CD4-positive, alpha-beta T cell treated with Interleukin-10 for 1 hour (primary cell): Measurements from ENCODE around the gene ZNF428.
"Not testable (repeated sequence)": the region's sequence is repeated elsewhere in the genome, so short reads cannot be mapped to it uniquely, and the experiment has no call there.

Experiments used
- DNase-seq: peaks from one replicate; pipeline ENCODE4 v3.0.0-alpha.2; 2020

The ZNF428 gene

DNA sequence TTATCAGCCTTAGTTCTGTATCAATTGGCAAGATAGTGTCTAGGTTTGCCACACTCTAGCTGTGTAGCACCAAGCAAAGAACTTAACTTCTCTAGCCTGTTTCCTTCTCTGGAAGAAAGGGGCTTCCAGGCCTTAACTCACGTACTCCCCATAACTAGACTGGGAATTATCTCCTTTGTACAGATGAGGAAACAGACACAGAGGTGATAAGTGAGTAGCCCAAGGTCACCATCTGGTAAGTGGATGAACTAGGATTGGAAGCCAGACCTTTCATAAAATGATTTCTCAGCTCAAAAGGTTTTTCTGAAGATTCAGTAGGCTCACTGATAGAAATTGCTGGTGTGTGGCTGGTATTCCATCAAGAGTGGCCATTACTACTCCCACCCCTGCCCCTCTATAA lies 3.1 kb downstream of the ZNF428 start:
- DNase-seq = no peak

DNA sequence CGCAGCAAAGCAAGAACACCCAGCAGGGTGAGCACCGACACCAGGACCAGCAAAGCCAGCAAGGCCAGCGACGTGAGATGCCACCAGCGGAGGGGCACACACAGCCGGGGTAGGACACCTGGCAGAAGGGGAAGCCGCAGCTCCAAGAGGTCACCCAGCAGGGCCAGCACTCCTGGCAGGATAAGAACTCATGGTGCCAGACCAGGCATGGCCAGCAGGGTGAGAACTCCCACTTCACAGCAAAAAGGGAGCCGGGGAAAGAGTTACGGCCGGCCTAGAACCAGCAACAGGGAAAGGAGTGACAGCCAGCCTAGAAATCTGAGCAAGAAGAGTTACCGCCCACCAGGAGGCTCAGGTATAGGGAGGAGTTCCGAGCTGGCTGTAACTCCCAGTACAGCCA lies 7.1 kb downstream of the ZNF428 start:
- no peak for DNase-seq

DNA sequence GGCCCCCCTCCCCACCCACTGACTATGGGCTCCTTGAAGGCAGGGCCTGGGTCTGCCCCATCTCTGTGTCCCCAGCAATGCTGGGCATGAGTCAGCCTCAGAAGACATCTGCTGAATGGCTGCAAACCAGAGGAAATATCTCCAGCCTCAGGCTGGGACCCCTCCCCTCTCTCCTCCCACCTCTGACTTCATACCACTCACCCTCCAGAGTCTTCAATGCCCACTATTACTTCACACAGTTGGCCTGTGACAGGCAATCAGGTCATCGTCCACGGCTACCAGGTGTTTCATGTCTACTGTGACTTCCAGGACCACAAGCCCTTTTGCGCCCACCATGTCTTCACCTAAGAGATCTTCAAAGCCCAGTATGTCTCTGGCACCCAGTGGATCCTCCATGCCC lies 7.6 kb downstream of the ZNF428 start, which contains the start of gene SRRM5:
Gene SRRM5, plus strand, starts transcription at position 301 of the 400 bp plus-strand sequence. Its CDS starts 34 bp downstream, at position 335.
- DNase-seq = no peak

DNA sequence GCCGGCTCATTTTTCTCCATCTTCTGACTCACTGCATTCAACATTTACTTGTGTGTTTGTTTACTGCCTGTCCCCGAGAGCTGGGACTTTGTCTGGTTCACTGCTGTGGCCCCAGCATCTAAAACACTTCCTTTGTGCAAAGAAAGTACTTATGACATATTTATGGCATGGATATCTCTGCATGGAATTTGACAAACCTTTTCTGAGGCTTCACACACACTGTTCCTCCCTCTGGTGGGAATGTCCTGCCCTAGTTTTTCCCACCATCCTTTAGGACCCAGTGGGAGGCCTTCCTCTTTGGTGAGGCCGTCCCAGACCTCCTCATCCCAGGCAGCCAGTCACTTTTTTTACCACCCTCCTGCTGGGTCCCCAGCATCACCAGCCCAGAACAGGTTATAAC lies 8.9 kb downstream of the ZNF428 start:
- no peak for DNase-seq

DNA sequence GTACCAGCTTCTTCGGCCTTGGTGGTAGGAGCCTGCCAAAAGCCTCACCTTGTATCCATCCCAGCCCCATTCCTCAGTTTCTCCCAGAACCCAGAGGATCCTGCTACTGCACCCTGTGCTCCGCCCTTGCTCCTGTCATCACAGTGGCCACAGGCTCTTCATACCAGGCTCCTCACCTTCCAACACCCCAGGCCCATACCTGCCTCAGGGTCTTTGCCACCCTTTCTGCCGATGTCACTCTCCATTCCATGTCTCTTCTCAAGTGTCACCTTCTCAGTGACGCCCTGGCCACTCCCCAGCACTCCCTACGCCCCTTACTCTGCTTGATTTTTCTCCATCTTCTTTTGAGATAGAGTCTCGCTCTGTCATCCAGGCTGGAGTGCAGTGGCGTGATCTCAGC lies 9.6 kb downstream of the ZNF428 start:
- no peak for DNase-seq

DNA sequence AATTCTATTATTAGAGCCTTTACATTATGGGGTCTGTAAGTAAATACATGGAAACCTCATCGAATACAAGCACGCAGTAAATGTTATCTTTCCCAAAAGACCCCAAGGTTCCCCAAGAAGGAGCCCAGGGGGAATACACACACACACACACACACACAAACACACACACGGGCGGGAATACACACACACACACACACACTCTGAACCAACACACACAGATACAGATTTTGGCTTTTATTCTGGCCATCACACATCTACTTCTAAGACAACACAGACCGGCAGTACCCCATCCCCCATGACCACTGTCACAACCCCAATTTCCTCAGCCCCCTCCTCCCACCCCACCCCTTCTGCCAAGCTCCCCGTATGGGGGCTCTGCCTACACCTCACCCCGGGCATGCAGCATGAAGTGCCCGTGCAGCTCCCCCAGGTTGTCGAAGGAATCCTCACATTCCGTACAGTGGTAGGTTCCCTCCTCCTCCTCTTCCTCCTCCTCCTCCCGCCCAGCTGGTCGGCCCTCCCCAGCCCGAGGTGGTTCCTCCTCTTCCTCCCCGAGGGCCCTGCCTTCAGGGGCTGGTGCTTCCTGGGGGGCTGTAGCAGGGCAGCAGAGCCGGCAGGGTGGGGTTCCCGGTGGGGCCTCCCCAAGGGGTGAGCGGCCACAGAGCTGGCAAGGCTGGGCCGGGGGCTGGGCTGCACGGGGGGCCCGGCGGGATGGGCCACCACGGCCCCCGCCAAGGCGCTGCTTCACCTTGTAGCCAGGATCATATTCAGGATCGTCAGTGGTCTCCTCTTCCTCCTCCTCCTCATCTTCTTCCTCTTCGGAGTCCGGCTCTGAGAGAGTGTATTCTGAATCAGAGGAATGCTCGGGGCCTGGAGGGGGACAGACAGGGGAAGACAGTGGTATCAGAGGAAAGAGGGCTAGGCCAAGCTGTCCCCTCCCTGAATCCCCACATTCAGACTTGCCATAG lies 11.9 kb downstream of the ZNF428 start:
- no peak for DNase-seq

DNA sequence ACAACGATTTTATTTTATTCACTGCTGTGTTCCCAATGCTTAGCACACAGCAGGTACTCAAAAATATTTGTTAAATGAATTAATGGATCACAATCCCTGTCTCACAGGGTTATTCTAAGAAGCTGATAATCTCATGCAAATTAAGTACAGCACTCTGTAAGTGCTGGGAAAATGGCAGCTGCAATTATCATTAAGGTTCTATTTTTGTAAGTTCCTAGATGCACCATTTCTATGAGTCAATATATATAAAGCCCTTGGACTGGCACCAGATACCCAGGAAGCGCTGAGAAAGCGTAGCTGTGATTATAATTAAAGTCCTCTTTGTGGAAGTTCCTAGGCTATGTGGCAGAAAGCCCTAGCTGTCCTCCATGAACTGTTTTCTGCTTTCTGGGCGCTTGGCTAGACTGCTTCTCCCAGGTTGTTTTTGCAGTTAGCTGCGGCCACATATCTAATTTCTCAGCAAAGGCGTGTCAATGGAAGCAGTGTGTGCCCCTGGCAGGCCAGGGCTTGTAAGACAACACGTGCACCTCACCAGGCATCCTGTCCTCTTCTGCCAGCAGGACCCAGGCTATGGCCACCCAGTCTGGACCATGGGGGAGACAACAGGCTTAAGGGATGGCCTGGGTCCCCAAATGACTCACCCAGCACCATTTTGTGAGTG lies 12.7 kb downstream of the ZNF428 start:
- no peak for DNase-seq

DNA sequence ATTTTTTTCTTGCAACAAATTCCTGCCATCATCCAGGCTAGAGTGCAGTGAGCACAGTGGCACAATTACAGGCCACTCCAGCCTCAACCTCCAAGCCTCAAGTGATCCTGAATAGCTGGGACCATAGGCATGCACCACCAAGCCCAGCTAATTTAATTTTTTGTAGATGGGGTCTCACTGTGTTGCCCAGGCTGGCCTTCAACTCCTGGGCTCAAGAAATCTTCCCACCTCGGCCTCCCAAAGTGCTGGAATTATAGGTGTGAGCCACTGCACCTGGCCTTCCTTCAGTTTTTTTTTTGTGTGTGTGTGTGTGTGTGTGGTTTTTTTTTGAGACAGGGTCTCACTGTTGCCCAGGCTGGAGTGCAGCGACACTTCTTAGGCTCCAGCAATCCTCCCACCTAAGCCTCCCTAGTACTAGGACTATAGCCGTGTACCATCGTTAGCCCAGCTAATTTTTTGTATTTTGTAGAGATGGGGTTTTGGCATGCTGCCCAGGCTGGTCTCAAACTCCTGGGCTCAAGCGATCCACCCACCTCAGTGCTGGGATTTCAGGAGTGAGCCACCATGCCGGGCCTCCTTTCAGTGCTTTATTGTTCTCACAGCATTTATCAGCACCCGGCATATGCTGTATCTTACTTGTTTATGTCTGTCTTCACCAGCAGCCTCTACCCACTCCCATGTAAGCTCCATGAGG lies 13.4 kb downstream of the ZNF428 start:
- DNase-seq = no peak

DNA sequence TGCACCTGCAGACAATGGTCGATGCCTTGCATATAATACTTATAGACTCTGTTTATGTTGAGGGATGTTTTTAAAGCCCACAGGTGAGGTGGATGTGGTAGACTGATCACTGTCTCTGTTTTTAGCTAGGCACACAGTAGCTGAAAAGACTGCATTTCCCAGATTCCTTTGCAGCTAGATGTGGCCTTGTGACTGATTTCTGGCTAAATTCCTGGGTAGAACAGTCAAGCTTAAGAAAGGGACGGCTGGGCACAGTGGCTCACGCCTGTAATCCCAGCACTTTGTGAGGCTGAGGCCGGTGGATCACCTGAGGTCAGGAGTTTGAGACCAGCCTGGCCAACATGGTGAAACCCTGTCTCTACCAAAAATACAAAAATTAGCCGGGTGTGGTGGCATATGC lies 19.1 kb downstream of the ZNF428 start:
- DNase-seq = not testable (repeated sequence)

DNA sequence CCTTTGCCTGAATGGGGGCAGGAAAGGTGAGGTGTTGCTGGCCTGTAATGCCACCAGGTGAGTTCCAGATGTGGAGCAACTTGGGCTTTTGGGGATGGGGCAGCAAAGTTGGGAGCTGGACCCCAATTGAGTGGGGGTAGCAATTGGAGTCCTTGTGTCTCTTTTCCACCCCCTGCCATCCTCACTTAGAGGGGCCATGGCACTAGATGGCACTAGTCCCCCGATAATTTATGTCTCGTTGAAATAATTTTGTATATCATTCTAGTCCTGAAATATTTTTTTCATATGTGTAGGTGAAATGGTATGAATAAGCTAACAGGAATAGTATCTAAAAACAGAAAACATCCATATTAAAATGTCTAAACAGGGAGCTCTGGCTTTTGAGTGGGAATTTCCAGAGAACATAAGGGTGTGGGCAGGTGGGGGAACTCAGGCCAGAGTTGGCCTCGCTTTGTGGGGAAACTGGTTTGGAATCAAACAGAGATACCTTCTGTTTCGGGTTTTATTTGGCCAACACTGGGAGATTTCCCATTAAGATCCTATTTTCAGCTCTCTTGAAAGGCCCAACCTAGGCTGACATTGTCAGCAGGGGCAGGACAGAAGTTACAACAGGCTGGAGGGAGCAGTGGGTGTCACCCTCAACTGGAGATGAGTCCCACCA lies 19.7 kb downstream of the ZNF428 start:
- DNase-seq = no peak

DNA sequence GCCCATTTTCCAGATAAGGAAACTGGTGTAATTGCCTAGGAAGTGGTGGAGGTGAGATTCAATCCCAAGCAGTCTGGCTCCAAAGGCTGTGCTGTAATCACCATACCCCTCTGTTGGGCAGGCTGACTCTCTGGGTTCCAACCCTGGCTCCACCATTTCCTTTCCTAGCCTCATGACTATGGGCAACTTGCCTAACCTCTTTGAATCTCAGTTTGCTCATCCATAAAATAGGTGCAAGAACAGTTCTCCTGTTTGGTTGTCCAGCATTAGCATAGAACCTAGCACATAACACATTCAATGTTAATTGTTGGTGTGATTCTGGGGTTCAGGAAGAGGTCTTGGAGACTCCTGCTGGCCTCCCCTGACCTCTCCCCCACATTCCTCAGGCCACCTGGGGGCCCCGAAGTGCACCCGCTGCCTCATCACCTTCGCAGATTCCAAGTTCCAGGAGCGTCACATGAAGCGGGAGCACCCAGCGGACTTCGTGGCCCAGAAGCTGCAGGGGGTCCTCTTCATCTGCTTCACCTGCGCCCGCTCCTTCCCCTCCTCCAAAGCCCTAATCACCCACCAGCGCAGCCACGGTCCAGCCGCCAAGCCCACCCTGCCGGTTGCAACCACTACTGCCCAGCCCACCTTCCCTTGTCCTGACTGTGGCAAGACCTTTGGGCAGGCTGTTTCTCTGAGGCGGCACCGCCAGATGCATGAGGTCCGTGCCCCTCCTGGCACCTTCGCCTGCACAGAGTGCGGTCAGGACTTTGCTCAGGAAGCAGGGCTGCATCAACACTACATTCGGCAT lies 20.8 kb downstream of the ZNF428 start:
- no peak for DNase-seq

DNA sequence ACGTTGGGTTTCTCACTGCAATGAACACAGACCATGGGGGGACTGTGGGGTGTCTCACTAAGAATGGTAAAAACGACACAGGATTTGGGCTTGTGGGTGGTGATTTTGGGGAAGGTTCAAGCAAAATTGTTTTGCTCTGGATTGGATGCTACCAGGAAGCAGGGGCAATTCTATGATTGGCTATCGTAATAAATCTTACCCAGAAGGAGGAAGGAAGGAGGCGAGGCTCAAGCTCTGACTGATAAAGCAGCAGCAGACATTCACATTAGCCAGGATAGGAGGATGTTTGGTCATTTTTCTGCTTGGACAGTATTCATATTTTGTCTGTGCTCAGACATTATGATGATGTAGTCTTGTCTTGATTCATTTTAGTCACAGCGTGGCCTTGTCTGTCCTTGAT lies 21.6 kb downstream of the ZNF428 start:
- no peak for DNase-seq

DNA sequence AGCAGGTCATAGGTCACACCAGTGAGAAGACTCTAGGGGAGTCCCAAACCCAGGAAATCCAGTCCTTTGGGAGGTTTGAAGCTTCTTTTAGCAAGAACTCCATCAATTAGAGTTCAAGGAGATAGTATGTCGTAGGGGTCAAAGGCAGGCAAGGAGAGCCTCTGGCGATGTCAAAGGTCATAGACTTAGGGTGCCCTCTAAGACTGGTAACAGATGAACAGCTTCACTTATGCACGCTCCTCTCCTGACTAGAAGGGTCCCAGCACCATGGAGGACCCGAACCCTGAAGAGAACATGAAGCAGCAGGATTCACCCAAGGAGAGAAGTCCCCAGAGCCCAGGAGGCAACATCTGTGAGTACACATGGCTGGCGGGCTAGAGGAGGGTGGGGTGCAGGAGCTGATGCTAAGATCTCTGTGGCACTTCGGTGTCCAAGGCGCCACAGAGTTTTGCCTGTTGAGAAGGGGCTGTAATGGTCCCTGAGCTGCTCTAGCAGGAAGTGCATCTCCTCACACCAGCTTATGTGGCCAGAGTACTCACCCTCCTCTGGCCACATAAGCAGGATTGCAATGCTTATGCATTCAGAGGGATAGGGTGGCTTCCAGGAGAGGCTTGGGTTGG lies 22.5 kb downstream of the ZNF428 start:
- DNase-seq = no peak

DNA sequence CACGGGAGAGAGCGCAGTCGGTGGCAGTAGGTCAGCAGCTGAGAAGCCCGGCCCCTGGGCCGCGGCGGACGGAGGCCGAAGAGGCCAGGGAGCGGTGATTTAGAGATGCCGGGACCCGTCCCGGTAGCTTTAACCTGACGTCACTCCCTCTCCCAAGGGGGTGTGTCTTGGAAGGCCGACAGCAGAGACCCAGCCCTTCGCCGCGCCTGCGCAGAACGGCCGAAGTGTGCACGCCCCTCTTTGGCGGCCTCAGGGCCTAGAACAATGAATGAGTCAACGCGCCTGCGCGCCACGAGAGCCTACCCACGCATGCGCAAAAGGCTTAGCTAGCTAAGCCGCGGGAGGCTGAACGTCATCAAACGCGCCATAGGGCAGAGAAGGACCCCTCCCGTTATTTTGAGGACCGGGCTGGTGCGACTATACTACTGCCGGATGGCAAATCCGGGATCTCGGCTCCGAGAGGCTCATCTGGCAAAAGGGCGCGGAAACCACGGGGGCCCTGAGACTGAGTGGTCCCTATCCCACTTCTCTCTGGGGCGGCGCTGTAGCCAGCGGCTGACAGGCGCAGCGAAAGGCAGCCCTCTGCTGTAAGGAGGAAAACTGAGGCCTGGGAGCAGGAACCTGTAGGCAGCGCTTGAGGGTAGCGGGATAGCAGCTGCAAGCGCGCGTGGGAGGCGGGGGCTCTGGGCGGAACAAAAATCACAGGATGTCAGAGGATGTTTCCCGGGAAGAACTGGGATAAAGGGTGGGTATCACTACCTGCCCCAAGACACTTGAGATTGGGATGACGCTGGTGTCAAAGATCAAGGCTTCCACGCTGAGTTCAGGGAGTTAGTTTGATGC lies 23.2 kb downstream of the ZNF428 start, which contains the start of the genes IRGQ and ZNF576:
Gene IRGQ, minus strand, starts transcription at position 136 of the 843 bp plus-strand sequence. CDS start 796 bp downstream, outside the sequence.
Gene ZNF576, plus strand, starts transcription at position 597 of the 843 bp plus-strand sequence. CDS start 514 bp downstream, outside the sequence.
- DNase-seq = peak; percentile 100

DNA sequence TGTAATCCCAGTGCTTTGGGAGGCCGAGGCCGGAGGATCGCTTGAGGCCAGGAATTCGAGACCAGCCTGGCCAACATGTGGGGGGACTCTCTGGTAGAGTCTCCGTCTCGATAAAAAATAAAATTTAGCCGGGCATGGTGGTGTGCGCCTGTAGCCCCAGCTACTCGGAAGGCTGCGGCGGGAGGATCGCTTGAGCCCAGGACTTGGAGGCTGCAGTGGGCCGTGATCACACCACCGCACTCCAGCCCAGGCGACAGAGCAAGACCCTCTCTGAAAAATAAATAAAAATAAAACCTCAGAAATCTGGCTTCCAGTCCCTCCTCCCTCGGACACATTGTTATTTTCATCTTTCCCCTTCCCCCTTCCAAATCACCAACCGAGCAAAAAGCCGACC lies 23.8 kb downstream of the ZNF428 start:
- DNase-seq = no peak

DNA sequence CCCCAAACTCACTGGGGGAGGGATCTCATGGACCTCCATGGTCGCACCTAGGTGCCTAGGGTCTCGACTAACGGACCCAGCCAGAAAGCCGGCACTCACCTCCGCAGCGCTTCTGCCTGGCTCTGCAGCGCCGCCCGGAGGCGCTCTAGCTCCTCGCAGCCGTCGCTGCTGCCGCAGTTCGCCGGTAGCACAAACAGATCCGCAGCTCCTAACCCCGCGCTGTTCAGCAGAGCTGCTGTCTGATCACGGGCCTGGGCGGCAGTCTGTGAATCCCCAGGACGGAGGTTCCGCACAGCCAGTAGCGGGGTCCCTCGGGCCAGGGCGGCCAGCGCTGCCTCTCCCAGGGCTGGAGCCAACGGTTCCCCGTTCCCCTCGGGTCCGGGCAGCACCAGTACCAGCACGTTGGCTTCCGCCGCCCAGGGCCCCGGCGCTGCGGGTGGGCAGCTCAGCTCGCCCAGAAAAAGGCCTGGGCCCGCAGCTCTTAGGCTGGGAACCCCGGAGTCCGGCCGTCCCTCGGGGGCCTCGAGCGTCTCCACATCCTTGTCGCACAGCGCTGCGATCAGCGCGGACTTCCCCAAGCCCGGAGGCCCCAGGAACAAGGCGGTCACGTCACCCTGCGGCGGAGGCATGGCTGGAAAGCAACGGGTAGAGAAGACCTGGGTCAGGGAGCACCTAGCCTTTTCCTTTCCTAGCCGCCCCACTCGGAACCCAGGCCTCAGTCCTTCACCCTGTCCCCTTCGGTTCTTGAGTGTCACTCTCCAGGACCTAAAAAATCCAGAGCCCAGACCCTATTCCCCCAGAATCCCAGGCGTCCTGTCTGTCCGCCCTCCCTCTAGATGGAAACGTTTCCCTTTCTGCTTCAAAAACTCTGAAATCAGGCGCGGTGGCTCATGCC lies 24.5 kb downstream of the ZNF428 start:
- DNase-seq = peak; percentile 81

DNA sequence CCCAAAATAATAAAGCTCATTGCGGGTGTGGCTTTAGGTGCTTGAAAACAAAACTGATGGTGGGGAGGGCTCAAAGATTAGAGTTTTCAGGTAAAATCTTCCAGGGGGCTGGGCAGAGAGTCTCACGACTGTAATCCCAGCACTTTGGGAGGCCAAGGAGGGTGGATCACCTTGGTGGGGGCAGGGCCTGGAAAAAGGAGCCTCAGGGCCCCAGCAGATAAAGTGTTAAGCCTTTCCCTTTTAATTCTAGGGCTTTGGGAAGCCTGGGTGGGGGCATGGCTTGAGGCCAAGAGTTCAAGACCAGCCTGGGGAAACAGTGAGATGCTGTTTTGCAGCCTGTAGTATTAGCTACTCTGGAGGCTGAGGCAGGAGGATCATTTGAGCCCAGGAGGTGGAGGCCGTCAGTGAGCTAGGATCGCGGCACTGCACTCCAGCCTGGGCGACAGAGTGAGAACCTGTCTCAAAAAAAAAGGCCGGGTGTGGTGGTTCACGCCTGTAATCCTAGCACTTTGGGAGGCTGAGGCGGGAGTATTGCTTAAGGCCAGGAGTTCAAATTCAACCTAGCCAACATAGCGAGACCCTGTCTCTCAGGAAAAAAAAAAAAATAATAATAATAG lies 25.2 kb downstream of the ZNF428 start:
- no peak for DNase-seq

DNA sequence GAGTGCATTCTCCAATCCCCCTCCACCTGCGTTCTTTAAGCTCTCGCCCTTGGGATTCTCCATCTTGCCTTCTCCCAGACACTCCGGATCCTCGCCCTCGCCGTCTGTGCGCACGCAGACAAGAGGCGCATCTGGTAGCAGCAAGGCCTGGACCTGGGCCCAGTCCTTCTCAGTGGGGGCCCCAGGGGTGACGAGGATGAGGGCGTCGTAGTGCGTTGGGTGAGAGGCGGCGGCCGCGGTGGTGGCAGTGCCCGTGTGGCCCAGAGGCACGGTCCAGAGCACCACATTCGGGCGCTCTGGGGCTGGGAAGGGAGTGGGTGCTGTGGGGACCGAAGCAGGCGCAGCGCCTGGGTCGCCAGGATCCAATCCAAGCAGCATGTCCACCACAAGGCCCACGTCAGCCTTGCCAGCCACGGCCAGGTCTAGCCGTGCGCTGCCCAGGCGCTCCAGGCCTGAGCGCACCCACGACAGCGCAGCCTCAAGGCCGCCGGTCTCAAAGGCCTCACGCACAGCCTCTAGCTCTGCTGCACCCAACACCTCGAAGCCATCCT lies 26.6 kb downstream of the ZNF428 start:
- DNase-seq = no peak
